Activated T-cell treated with anti-CD3 and anti-CD28 coated beads, Interleukin-2, amount 50 U/mL, for 4 hours (primary cell): ENCODE measurements around the gene SNX8. TPM values are rescaled to one million over a fixed set of nuclear protein-coding genes. Genes with fewer than 3 reads are reported as not detected.
A peak's percentile ranks its signal among the peaks of the same experiment; 100 is the strongest.
"Not testable (repeated sequence)": the region's sequence is repeated elsewhere in the genome, so short reads cannot be mapped to it uniquely, and the experiment has no call there.

ENCODE experiments used
- ATAC-seq, 2 donors: fragments of 200-7000 bp; cut with Tn5 transposase; one replicate each; pipeline ENCODE4 v1.10.0; 2021
- DNase-seq: peaks from one replicate; pipeline ENCODE4 v3.0.0-alpha.2; 2020
- H3K27me3 Mint-ChIP-seq: one replicate; pipeline ENCODE4 v1.8.0; 2021; ENCODE audit warnings: low read depth, mixed read lengths
- H3K36me3 Mint-ChIP-seq: one replicate; pipeline ENCODE4 v1.8.0; 2022; ENCODE audit warnings: mixed read lengths; ENCODE audit not compliant: insufficient read depth
- H3K4me1 Mint-ChIP-seq: one replicate; pipeline ENCODE4 v1.8.0; 2021; ENCODE audit warnings: low read depth, mixed read lengths
- H3K4me3 Mint-ChIP-seq: one replicate; pipeline ENCODE4 v1.8.0; 2021; ENCODE audit warnings: mild to moderate bottlenecking, moderate library complexity, mixed read lengths
- H3K9me3 Mint-ChIP-seq: one replicate; pipeline ENCODE4 v1.8.0; 2021; ENCODE audit warnings: mixed read lengths
- total RNA-seq, 3 donors: library from RNA; stranded (reverse); gene quantifications; one replicate each; pipeline ENCODE4 v1.2.1, GENCODE V29; 2021

Gene SNX8
- total RNA-seq, 3 donors from 2014 or later = 51.9 to 54.0 (median 53.9) TPM

- no peak overlapping the region for H3K4me3 Mint-ChIP-seq
Observed at GRCh38 chr7:2313450-2314208, 612 bp downstream of the SNX8 start.

DNA sequence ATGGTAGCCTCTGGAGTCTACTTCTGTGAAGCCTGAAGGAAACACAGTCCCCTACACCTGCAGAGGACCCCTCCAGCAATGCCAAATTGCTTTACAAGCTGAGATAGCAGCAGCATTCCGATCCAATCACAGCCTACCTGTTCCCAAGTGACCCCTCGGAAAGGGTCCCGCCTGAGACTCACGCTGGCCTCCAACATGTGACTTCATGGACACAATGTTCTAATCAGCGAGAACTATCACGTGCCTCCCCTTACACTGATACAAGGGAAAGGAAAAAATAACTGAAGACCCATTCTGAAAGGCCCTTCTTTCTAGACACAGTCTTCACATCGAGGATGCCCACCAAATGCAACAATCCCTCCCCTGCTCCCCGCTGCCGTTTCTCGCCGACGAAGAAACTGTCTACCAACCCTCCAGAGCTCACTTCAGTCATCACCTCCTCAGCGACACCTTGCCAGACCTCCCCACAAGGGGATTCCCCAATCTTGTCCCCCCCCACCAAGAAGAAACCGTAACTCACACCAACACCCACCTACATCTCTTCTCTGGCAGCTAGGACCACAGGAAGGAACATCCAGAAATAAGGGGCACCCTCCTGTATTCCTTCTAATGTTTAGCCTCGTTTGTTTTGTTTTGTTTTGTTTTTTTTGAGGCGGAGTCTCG lies 1.8 kb downstream of the SNX8 start:
- H3K27me3 Mint-ChIP-seq = no peaks in the 10 kb centered on the region

More at GRCh38 chr7:2313450-2314208, 612 bp downstream of the SNX8 start:
- Mint-ChIP-seq H3K36me3 (no peaks in the 10 kb centered on the region), H3K4me1 (peaks cover 12% of the 10 kb centered on the region), H3K9me3 (no peaks in the 10 kb centered on the region), H3K27me3 (no peaks in the 10 kb centered on the region)
- DNase-seq = no peak
- ATAC-seq = peak in 1 of 2 donors; percentile 22

DNA sequence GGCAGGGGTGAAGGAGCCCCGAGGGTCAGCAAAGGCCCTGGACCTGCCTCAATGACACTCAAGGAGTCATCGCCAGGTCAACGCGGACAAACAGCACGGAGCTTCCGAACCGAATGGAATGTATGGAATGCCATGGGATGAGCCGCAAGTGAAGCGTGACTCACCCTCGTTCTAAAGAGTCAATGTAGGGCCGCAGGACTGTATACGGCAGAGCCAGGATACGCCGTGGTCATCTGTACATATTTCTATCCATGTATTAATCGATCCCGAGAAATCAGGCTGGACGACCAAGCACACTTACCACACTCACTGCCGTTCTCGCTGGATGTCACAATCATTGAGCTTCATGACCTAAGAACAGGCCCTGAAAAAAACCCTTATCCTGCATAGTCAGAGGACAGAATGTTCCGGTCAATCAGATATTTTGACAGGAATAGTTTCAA lies 4.3 kb downstream of the SNX8 start:
- H3K36me3 Mint-ChIP-seq = peaks cover 2% of the 10 kb centered on the region

More for the DNA sequence above, 1.8 kb downstream of the SNX8 start:
- H3K9me3 Mint-ChIP-seq = no peaks in the 10 kb centered on the region
- H3K4me3 Mint-ChIP-seq = peak overlapping the region; percentile 65
- H3K36me3 Mint-ChIP-seq = peaks cover 2% of the 10 kb centered on the region
- ATAC-seq (no peak), DNase-seq (no peak)
- peaks cover 15% of the 10 kb centered on the region for H3K4me1 Mint-ChIP-seq

DNA sequence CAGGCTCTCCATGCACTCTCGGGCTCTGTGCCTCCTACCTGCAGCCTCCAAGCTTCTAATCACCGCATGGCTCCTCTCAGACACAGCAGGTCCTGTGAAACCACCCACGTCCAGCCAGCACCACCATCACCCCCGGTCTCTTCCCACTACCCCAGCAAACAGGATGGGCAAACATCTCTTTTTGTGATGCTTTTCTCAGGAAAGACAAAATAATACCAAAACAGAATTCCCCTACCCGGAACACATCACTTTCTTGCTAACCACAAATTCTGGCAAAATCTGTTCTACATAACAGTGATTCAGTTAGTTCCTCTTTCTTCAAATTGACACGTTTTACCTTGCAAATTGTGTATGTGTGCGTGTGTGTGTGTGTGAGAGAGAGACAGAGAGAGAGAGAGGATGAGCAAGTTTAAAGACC lies 6.5 kb downstream of the SNX8 start:
- no peaks in the 10 kb centered on the region for H3K9me3 Mint-ChIP-seq
- DNase-seq (no peak), ATAC-seq (no peak)
- H3K4me1 Mint-ChIP-seq = peaks cover 11% of the 10 kb centered on the region
- peaks cover 2% of the 10 kb centered on the region for H3K36me3 Mint-ChIP-seq
- no peaks in the 10 kb centered on the region for H3K27me3 Mint-ChIP-seq
- no peak overlapping the region for H3K4me3 Mint-ChIP-seq

More for the DNA sequence above, 4.3 kb downstream of the SNX8 start:
- ATAC-seq (no peak), DNase-seq (no peak)
- Mint-ChIP-seq H3K4me1 (peaks cover 15% of the 10 kb centered on the region), H3K4me3 (no peak overlapping the region), H3K27me3 (no peaks in the 10 kb centered on the region), H3K9me3 (no peaks in the 10 kb centered on the region)

GRCh38 chr7:2306688-2307087 lies 7.6 kb downstream of the SNX8 start:
- peaks cover 2% of the 10 kb centered on the region for H3K36me3 Mint-ChIP-seq
- H3K4me3 Mint-ChIP-seq = no peak overlapping the region
- ATAC-seq (no peak), DNase-seq (no peak)
- no peaks in the 10 kb centered on the region for H3K27me3 Mint-ChIP-seq
- H3K9me3 Mint-ChIP-seq = no peaks in the 10 kb centered on the region
- peaks cover 4% of the 10 kb centered on the region for H3K4me1 Mint-ChIP-seq

DNA sequence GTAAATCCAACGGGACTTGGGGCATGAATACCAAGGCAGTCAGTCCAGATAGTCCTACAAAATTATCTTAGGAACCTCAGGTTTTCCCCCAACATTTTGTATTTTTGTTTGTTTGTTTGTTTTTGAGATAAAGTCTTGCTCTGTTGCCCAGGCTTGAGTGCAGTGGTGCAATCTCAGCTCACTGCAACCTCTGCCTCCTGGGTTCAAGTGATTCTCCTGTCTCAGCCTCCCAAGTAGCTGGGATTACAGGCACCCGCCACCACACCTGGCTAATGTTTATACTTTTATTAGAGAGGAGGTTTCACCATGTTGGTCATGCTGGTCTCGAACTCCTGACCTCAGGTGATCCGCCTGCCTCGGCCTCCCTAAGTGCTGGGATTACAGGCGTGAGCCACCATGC lies 9.0 kb downstream of the SNX8 start:
- not testable (repeated sequence) for DNase-seq, H3K9me3 Mint-ChIP-seq, ATAC-seq, H3K4me1 Mint-ChIP-seq, H3K4me3 Mint-ChIP-seq, H3K27me3 Mint-ChIP-seq, H3K36me3 Mint-ChIP-seq

DNA sequence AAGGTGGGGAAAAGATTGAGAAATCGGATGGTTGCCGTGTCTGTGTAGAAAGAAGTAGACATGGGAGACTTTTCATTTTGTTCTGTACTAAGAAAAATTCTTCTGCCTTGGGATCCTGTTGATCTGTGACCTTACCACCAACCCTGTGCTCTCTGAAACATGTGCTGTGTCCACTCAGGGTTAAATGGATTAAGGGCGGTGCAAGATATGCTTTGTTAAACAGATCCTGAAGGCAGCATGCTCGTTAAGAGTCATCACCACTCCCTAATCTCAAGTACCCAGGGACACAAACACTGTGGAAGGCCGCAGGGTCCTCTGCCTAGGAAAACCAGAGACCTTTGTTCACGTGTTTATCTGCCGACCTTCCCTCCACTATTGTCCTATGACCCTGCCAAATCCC lies 10.7 kb downstream of the SNX8 start:
- not testable (repeated sequence) for DNase-seq, H3K9me3 Mint-ChIP-seq, H3K36me3 Mint-ChIP-seq, H3K27me3 Mint-ChIP-seq, ATAC-seq, H3K4me3 Mint-ChIP-seq
- H3K4me1 Mint-ChIP-seq = peaks cover 19% of the 10 kb centered on the region

DNA sequence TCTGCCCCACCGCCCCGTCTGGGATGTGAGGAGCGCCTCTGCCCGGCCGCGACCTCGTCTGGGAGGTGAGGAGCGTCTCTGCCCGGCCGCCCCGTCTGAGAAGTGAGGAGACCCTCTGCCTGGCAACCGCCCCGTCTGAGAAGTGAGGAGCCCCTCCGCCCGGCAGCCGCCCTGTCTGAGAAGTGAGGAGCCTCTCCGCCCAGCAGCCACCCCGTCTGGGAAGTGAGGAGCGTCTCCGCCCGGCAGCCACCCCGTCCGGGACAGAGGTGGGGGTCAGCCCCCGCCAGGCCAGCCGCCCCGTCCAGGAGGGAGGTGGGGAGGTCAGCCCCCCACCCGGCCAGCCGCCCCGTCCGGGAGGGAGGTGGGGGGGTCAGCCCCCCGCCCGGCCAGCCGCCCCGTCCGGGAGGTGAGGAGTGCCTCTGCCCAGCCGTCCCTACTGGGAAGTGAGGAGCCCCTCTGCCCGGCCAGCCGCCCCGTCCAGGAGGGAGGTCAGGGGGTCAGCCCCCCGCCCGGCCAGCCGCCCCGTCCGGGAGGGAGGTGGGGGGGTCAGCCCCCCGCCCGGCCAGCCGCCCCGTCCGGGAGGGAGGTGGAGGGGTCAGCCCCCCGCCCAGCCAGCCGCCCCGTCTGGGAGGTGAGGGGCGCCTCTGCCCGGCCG lies 11.4 kb downstream of the SNX8 start:
- peaks cover 19% of the 10 kb centered on the region for H3K4me1 Mint-ChIP-seq
- not testable (repeated sequence) for DNase-seq, H3K9me3 Mint-ChIP-seq, ATAC-seq, H3K4me3 Mint-ChIP-seq, H3K36me3 Mint-ChIP-seq, H3K27me3 Mint-ChIP-seq

- DNase-seq = no peak
- ATAC-seq = no peak
- H3K4me3 Mint-ChIP-seq = no peak overlapping the region
- H3K4me1 Mint-ChIP-seq = peaks cover 17% of the 10 kb centered on the region
- no peaks in the 10 kb centered on the region for H3K36me3 Mint-ChIP-seq
- no peaks in the 10 kb centered on the region for H3K27me3 Mint-ChIP-seq
- no peaks in the 10 kb centered on the region for H3K9me3 Mint-ChIP-seq
Observed at GRCh38 chr7:2301511-2301863, 12.8 kb downstream of the SNX8 start.

DNA sequence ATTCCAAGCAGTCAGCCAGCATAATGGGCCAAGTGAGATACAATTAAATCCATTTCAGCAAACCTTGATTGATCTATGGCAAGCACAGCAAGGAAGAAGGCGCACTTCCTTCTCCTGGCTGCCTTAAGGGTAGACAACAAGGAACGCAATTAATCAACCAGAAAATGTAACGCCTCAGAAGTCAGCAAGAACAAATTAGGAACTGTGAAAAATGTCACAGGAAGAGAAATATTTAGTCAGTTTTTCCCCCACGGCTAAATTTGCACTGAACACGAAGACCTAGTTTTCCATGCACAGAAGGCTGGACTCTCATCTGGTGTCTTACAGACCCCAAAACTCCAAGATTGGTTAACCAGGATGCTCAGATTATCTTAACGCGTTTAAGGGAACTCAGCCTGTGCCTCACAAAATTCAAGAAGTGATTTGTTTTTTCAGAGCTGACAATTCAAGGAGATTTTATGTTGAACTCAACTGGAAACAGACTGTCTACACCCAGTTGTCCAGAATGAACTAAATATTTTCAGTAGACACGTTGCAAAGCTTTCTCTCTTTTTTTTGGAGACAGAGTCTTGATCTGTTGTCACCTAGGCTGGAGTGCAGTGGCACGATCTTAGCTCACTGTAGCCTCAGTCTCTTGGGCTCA lies 14.2 kb downstream of the SNX8 start:
- no peak for ATAC-seq
- no peak overlapping the region for H3K4me3 Mint-ChIP-seq

GRCh38 chr7:2299131-2299829 lies 15.0 kb downstream of the SNX8 start:
- no peak for DNase-seq
- no peak overlapping the region for H3K4me3 Mint-ChIP-seq
- no peaks in the 10 kb centered on the region for H3K27me3 Mint-ChIP-seq
- no peaks in the 10 kb centered on the region for H3K36me3 Mint-ChIP-seq
- peaks cover 17% of the 10 kb centered on the region for H3K4me1 Mint-ChIP-seq
- no peaks in the 10 kb centered on the region for H3K9me3 Mint-ChIP-seq
- ATAC-seq = no peak

More for the DNA sequence above, 14.2 kb downstream of the SNX8 start:
- Mint-ChIP-seq H3K4me1 (peaks cover 17% of the 10 kb centered on the region), H3K36me3 (no peaks in the 10 kb centered on the region), H3K9me3 (no peaks in the 10 kb centered on the region), H3K27me3 (no peaks in the 10 kb centered on the region)
- DNase-seq = no peak

DNA sequence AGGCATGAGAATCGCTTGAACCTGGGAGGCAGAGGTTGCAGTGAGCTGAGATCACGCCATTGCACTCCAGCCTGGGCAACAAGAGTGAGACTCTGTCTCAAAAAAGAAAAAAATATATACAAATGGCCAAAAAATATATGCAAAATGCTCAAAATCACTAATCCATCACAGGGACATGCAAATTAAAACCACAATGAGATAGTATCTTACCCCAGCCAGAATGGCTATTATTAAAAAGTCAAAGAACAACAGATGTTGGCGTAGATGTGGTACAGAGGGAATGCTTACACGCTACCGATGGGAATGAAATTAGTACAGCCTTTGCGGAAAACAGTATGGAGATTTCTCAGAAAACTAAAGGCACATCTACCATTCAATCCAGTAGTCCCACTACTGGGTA lies 17.4 kb downstream of the SNX8 start:
- no peak for ATAC-seq
- Mint-ChIP-seq H3K36me3 (no peaks in the 10 kb centered on the region), H3K4me1 (peaks cover 17% of the 10 kb centered on the region), H3K9me3 (no peaks in the 10 kb centered on the region), H3K27me3 (no peaks in the 10 kb centered on the region), H3K4me3 (no peak overlapping the region)
- DNase-seq = no peak

DNA sequence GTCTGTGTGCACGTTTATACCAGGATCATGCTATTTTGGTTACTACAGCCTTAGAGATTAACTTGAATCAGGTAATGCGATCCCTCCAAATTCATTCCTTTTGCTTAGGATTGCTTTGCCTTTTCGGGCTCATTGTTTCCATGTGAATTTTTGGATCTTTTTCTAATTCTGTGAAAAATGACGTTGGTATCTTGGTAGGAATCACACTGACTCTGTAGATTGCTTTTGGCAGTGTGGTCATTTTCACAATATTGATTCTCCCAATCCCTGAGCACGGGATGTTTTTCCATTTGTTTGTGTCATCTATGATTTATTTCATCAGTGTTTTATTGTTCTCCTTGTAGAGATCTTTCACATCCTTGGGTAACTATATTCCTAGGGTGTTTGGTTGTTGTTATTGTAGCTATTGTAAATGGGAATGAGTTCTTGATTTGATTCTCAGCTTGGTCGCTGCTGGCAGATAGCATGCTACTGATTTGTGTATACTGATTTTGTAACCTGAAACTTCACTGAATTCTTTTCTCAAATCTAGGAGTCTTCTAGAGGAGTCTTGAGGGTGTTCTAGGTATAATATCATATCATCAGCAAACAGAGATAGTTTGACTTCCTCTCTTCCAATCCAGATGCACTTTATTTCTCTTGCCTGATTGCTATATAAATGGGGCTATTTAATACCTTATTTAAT lies 18.2 kb downstream of the SNX8 start:
- Mint-ChIP-seq H3K4me1 (peaks cover 17% of the 10 kb centered on the region), H3K4me3 (no peak overlapping the region), H3K36me3 (no peaks in the 10 kb centered on the region), H3K9me3 (no peaks in the 10 kb centered on the region), H3K27me3 (no peaks in the 10 kb centered on the region)
- DNase-seq (no peak), ATAC-seq (no peak)
